Superior temporal gyrus (tissue), 1 donor: ENCODE data around the gene BBX.
"Not testable (repeated sequence)": the region's sequence is repeated elsewhere in the genome, so short reads cannot be mapped to it uniquely, and the experiment has no call there.

Experiments used
- DNase-seq: peaks from one replicate; pipeline ENCODE4 v3.0.0-alpha.2; 2016; ENCODE audit errors: extremely low spot score

Gene BBX

DNA sequence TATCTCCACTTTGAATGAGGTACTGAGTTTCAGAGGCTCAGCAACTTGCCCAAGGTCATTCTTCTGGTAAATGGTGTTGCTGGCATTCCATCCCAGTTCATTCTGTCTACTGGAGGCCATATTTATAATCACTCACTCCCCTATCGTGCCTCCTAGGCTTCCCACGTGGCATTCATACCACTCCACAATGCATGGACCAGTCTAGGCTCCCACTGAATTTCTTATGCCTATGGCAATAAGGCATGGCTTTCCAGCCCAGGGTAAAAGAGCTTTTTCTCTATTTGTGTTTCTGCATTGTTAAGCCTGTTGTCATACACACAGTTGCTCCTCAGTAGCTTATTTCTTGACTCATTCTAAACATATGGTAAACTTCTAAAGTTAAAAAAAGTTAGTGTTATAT, 19.9 kb downstream of the BBX start:
- DNase-seq: no peak

DNA sequence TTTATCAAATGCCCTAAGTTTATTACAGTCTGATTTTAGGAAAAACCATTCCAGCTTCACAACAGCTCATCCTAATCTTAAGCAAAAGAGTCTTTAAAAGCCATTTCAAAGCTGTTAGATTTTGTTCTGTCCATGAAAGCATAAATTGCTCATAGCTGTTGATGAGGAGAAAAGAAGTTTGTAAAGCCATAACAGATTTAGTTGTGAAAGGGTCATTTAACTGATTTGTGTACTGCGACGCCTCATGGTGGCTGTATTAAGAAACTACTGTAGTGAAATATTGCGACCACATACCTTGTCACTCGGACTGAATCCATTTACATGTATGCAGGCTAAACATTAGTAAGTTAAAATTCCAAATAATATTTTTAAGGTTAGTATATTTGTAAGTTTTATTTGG, 20.9 kb downstream of the BBX start:
- peak; percentile 80 for DNase-seq

- DNase-seq: no peak
These were observed 22.9 kb downstream of the BBX start for GRCh38 chr3:107545680-107546120.

GRCh38 chr3:107548601-107549000, 25.8 kb downstream of the BBX start:
- no peak for DNase-seq

GRCh38 chr3:107555359-107555758, 32.6 kb downstream of the BBX start:
- no peak for DNase-seq

- no peak for DNase-seq
These were observed 35.0 kb downstream of the BBX start for GRCh38 chr3:107557743-107558142.

- DNase-seq: no peak
These were observed 37.4 kb downstream of the BBX start for GRCh38 chr3:107560166-107560565.

DNA sequence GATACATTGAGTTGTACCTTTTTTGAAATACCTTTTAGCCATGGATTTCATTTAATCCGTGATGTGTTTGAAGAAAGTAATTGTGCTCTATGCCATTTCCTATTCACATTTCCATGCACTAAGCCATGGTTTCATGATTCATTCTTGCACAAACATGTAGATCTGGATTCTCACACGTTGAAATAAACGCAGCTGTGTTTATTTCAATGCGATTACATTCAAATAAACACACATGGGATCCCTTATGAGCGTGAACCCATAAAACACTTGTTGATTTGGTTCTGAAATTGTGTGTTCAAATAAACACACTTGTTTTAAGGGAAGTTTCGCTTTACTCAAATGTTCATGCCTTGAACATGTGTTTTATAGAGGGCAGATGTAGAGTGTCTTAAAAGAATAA, 39.2 kb downstream of the BBX start:
- DNase-seq: no peak

GRCh38 chr3:107562969-107563529, 40.3 kb downstream of the BBX start:
- no peak for DNase-seq

- DNase-seq: not testable (repeated sequence)
These were observed 42.5 kb downstream of the BBX start for GRCh38 chr3:107565244-107565643.

GRCh38 chr3:107571089-107571488, 48.3 kb downstream of the BBX start:
- not testable (repeated sequence) for DNase-seq

DNA sequence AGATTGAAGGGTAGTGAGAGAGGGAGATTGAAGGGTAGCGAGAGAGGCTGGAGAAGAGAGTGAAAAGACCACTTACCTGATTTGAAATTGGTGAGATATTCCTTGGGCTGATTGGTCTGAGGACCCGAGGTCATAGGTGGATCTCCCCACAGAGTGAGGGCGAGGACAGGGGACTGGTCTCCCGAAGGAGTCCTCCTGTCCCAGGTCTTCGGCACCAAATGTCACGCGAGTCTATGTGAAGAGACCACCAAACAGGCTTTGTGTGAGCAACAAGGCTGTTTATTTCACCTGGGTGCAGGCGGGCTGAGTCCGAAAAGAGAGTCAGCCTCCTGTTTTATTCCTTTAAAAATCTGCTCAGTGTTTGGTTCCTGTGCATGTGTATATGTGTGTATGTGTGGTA, 48.7 kb downstream of the BBX start:
- DNase-seq: not testable (repeated sequence)

DNA sequence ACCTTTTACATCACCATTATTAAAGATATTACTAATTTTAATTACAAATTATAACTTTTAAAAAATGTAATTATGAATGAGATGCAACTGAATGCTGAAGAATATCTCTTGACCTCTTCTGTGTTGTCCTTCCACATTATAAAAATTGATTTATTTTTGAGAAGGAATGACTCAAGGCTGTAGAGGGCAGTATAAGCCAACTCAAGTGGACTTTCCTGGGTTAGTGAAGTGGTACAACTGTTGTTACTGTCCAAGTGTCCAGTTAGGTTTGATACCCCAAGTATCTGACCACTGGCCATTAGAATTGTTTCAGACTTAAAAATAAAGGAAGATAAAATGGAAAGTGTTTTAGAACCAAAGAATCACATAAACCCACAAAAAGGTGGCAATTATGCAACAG, 51.9 kb downstream of the BBX start:
- DNase-seq: peak; percentile 82

- DNase-seq: no peak
These were observed 55.3 kb downstream of the BBX start for GRCh38 chr3:107578091-107578490.

DNA sequence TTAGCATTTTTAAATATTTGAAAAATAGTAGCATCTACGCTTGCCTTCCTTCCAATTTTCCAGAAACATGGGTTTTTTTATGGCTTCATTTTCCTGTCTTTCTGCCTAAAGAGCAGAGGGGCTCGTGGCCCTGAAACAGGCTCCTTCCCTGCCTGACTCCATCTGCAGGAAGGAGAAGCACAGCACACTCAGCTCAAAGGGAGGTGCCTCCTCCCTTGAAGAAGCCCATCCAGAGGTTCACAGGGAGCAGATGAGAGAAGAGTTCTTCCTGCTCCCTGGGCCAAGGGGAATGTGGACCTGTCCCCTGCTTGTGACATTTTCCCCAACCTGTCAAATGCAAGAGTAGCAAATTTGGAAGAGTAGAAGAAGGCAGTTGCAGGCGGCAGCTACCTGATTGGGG, 55.8 kb downstream of the BBX start:
- DNase-seq: no peak

- DNase-seq: no peak
These were observed 56.6 kb downstream of the BBX start for GRCh38 chr3:107579371-107579770.

DNA sequence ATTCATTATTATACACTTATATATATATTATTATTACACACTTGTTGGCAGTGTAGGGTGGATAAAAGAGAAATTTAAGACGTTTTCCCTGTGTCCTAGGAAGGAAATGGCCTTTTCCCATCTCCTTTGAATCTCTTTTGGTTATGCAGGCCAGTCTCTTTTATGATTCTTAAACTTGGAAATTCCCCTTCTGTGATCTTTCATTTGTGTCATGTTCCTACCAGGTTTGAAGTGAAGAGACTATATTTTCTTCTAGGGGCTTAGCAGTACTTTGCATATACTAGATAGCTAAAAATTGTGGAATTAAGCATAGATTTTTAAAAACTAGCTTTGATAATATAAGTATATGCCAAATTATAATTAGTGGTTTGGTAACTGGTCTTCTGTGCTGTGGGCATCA, 58.5 kb downstream of the BBX start:
- no peak for DNase-seq

DNA sequence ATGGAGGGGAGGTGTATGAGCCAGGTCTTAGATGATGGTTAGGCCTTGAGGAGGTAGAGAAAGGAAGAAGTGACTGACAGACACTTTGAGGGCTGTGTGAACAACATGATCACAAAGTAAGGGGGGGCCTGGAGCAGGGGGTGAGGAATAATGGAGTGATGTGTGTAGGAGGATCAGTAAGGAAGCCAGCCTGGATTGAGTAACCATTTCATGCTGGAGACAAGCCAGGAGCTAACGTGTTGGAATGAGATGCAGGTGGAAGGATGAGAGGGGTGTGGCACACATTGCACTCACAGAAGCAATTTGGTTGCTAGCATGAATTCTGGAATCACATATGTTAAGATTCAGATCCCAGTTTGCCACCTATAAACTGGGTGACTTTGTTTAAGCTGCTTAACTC, 65.5 kb downstream of the BBX start:
- DNase-seq: no peak

DNA sequence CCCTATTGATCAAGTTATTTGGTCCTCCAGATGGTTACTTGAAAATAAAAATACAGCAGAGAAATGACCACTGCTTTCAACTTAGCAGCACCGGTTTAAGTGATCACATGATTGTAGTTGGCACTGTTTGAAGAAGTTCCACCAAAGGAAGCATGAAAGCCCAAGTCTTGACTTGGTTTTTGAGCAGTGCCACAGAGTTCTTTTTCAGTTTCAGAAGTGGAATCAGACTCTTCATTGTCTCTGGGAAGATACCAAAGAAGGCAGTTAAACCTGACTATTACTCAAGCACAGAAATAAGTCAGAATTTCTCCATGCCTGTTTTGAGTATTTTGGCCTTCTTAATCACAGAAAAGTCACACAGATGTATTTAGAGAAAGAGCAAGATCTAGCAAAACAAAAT, 66.7 kb downstream of the BBX start:
- DNase-seq: no peak

GRCh38 chr3:107590786-107591185, 68.0 kb downstream of the BBX start:
- no peak for DNase-seq

DNA sequence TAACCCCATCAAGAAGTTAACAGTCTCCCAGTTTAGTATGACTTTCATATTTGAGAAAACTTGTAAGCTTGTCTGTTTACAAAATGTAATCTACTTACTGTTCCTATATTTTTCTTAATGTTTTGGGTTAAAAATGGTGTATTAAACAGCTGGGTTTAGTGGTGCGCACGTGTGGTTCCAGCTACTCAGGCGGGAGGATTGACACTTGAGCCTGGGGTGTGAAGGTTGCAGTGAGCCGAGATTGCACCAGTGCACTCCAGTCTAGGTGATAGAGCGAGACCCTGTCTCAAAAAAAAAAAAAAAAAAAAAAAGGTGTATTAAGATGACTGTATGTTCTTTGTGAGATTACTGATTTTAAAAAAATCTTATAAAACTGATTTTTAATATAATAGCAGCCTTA, 69.3 kb downstream of the BBX start:
- DNase-seq: no peak

DNA sequence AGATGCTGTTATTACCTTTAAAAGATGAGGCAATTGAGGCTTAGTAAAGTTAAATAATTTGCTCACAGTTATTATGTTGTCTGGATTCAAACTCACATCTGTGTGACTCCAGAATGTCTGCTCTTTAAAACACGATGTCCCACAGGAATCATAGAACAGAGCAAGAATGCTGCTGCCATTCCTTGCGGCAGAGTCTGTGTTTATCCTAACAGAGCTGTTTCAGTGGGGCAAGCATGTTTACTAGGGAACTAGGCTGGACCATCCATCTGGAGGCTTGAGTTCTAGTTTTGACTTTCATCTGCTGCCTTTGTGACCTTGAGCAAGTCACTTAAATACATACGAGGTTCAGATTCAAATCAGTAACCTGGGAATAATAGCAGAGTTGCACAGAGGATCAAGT, 72.1 kb downstream of the BBX start:
- DNase-seq: no peak

GRCh38 chr3:107596639-107597038, 73.9 kb downstream of the BBX start:
- no peak for DNase-seq
